GM18907 (cell line): Measurements from ENCODE around the gene TNS1.

ENCODE experiments used
- ATAC-seq: cut with Tn5 transposase; IDR thresholded peaks from one replicate; pipeline ENCODE4 v1.9.1; 2021; ENCODE audit warnings: mild to moderate bottlenecking, moderate library complexity; ENCODE audit not compliant: unreplicated experiment

Gene TNS1

GRCh38 chr2:217755027-217755745 lies 247.6 kb downstream of the TNS1 start:
- no peak for ATAC-seq

GRCh38 chr2:217753460-217754200 lies 249.2 kb downstream of the TNS1 start:
- ATAC-seq = no peak

GRCh38 chr2:217752714-217753459 lies 249.9 kb downstream of the TNS1 start:
- no peak for ATAC-seq

GRCh38 chr2:217751952-217752351 lies 250.8 kb downstream of the TNS1 start:
- no peak for ATAC-seq

GRCh38 chr2:217751192-217751591 lies 251.6 kb downstream of the TNS1 start:
- ATAC-seq = no peak
